H7 (cell line): Measurements from ENCODE around the gene CCDC73. TPM values are rescaled to one million over a fixed set of nuclear protein-coding genes. Genes with fewer than 3 reads are reported as not detected.
A peak's percentile ranks its signal among the peaks of the same experiment; 100 is the strongest.
"Not testable (repeated sequence)": the region's sequence is repeated elsewhere in the genome, so short reads cannot be mapped to it uniquely, and the experiment has no call there.

ENCODE experiments used
- DNase-seq: peaks from one replicate; pipeline ENCODE4 v3.0.0; 2012
- H3K27me3 ChIP-seq: 2 replicates; pipeline ENCODE4 v1.6.0; 2011; ENCODE audit warnings: mild to moderate bottlenecking, low read length; ENCODE audit not compliant: control insufficient read depth, insufficient read depth
- H3K36me3 ChIP-seq: replicated peaks from 2 replicates; pipeline ENCODE4 v1.5.1; 2011; ENCODE audit warnings: low read length; ENCODE audit not compliant: control insufficient read depth, insufficient read depth
- H3K4me3 ChIP-seq: 2 replicates; pipeline ENCODE4 v1.5.1; 2011; ENCODE audit warnings: low read depth, mild to moderate bottlenecking, control low read depth, low read length, moderate library complexity; ENCODE audit not compliant: insufficient read depth
- total RNA-seq: library from RNA; depleted of rRNA; stranded (reverse); fragments of >200 nt; shearing (Covaris generic); gene quantifications from 2 replicates; pipeline ENCODE4 v1.2.3, GENCODE V29; 2014

Gene CCDC73
- total RNA-seq, 1 experiment from 2014 or later, result not detected

GRCh38 chr11:32610797-32611352 is 183.6 kb downstream of the CCDC73 start:
- Histone ChIP-seq H3K36me3 (no peaks in the 10 kb centered on the region), H3K4me3 (no peak overlapping the region), H3K27me3 (no peaks in the 10 kb centered on the region)
- no peak for DNase-seq

- not testable (repeated sequence) for H3K36me3 ChIP-seq, H3K4me3 ChIP-seq, DNase-seq, H3K27me3 ChIP-seq
Observed at GRCh38 chr11:32608826-32609225, 185.6 kb downstream of the CCDC73 start.

GRCh38 chr11:32606220-32606619 is 188.2 kb downstream of the CCDC73 start:
- Histone ChIP-seq H3K4me3 (no peak overlapping the region), H3K36me3 (peaks cover 8% of the 10 kb centered on the region), H3K27me3 (no peaks in the 10 kb centered on the region)
- DNase-seq, result no peak

GRCh38 chr11:32602657-32603415 is 191.6 kb downstream of the CCDC73 start:
- H3K4me3 ChIP-seq, result no peak overlapping the region
- no peak for DNase-seq
- H3K36me3 ChIP-seq, result peaks cover 11% of the 10 kb centered on the region
- no peaks in the 10 kb centered on the region for H3K27me3 ChIP-seq

DNA sequence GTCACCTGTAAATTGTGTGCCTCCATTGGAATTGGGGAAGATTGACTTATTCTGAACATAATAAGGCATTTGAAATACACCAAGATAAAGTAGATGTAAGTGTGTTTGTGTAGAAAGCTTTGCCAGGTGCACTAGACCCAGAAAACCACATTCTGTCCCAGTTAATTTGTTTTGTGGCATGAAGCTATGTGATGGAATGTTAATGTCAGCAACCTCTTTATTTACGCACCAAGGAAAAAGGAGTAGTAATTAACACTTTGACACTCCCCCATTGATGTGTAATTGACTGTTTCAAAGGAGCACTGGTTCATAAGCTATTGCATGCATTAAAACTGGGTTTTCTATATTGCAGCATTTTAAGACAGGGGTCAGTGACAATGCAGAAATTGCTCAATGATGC is 196.5 kb downstream of the CCDC73 start:
- H3K27me3 ChIP-seq, result no peaks in the 10 kb centered on the region
- peaks cover 26% of the 10 kb centered on the region for H3K36me3 ChIP-seq
- H3K4me3 ChIP-seq, result no peak overlapping the region
- no peak for DNase-seq

DNA sequence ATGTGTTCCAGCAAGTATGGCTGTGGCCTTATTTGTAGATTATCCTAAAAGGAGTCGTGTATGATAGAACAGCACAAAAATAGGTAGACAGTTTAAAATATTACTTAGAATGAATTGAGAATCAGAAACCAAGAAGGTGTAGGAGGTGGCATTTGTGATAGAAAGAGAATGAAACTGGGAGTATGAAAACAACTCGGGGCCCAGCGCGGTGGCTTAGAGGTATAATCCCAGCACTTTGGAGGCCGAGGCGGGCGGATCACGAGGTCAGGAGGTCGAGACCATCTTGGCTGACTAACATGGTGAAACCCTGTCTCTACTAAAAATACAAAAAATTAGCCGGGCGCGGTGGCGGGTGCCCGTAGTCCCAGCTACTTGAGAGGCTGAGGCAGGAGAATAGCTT is 198.3 kb downstream of the CCDC73 start:
- DNase-seq, H3K27me3 ChIP-seq, H3K4me3 ChIP-seq: not testable (repeated sequence)
- H3K36me3 ChIP-seq, result peaks cover 34% of the 10 kb centered on the region

GRCh38 chr11:32594272-32594671 is 200.2 kb downstream of the CCDC73 start:
- DNase-seq, result no peak
- Histone ChIP-seq H3K4me3 (no peak overlapping the region), H3K27me3 (no peaks in the 10 kb centered on the region), H3K36me3 (peaks cover 41% of the 10 kb centered on the region)

DNA sequence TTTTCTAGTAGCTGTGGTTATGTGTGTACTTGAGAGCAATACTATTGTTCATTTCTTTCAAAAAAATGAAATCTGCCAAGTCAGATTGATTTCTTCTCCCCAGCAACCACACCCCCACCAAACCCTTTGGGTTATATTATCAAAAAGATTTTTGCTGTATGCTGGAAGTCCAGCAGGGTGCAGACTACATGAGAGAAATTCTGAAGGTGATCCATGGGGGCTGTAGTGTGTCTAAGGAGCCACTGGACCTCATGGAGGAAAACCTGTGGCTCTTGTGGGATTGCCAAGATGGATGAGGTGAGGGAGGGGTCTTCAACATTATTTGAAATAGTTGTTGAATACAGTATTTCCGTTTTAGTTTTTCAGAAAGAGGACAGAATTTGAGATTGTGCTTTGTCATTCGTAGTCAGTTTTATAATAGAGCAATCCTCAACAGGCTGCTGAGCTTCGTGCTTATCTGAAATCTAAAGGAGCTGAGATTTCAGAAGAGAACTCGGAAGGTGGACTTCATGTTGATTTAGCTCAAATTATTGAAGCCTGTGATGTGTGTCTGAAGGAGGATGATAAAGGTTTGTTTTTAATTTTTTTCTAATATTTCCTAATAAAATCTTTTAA is 207.8 kb downstream of the CCDC73 start:
- DNase-seq, result peak; percentile 36
- H3K27me3 ChIP-seq, result no peaks in the 10 kb centered on the region
- no peak overlapping the region for H3K4me3 ChIP-seq
- peaks cover 18% of the 10 kb centered on the region for H3K36me3 ChIP-seq

GRCh38 chr11:32584921-32585320 is 209.5 kb downstream of the CCDC73 start:
- Histone ChIP-seq H3K27me3 (no peaks in the 10 kb centered on the region), H3K4me3 (peak overlapping the region; percentile 97), H3K36me3 (peaks cover 9% of the 10 kb centered on the region)
- peak; percentile 61 for DNase-seq

- DNase-seq, result peak; percentile 92
- Histone ChIP-seq H3K36me3 (peaks cover 1% of the 10 kb centered on the region; the same call in 1 of the 2 replicates), H3K27me3 (no peaks in the 10 kb centered on the region), H3K4me3 (peak within 1 kb of the TSS; percentile 97)
Observed at GRCh38 chr11:32583459-32584271, 210.8 kb downstream of the CCDC73 start, which contains the start of gene EIF3M. Gene EIF3M (plus strand): TSS chr11:32583831. CDS start chr11:32583888, 57 bp downstream.

GRCh38 chr11:32581556-32581955 is 212.9 kb downstream of the CCDC73 start:
- Histone ChIP-seq H3K4me3 (no peak overlapping the region), H3K27me3 (no peaks in the 10 kb centered on the region), H3K36me3 (no peaks in the 10 kb centered on the region)
- DNase-seq, result no peak

- DNase-seq, result no peak
- H3K4me3 ChIP-seq, result no peak overlapping the region
- no peaks in the 10 kb centered on the region for H3K36me3 ChIP-seq
- H3K27me3 ChIP-seq, result no peaks in the 10 kb centered on the region
Observed at GRCh38 chr11:32580967-32581366, 213.5 kb downstream of the CCDC73 start.

- DNase-seq, result no peak
Observed at GRCh38 chr11:32576456-32576855, 218.0 kb downstream of the CCDC73 start.

DNA sequence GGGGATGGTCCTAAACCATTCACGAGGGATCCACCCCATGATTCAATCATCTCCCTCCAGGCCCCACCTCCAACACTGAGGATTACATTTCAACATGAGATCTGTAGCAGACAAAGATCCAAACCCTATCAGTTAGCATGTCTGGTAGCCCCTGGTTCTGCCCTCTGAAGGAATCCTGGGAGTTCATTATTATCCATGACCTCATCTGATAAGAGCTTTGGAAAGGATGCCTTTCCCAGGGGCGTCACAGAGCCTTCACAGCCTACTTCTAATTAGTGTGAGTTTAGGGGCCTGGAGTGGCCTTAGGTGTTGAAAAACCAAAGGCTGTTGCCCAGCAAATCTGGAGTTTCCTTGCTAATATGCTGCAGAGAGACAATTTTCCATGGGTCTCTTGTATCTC is 219.4 kb downstream of the CCDC73 start:
- Histone ChIP-seq H3K36me3 (no peaks in the 10 kb centered on the region), H3K4me3 (no peak overlapping the region), H3K27me3 (no peaks in the 10 kb centered on the region; the same call in 1 of the 2 replicates)
- no peak for DNase-seq

More at GRCh38 chr11:32576456-32576855, 218.0 kb downstream of the CCDC73 start:
- no peaks in the 10 kb centered on the region for H3K27me3 ChIP-seq
- H3K4me3 ChIP-seq, result no peak overlapping the region
- no peaks in the 10 kb centered on the region for H3K36me3 ChIP-seq
